Measurements from ENCODE around the gene EIF4G1.

The EIF4G1 gene

DNA sequence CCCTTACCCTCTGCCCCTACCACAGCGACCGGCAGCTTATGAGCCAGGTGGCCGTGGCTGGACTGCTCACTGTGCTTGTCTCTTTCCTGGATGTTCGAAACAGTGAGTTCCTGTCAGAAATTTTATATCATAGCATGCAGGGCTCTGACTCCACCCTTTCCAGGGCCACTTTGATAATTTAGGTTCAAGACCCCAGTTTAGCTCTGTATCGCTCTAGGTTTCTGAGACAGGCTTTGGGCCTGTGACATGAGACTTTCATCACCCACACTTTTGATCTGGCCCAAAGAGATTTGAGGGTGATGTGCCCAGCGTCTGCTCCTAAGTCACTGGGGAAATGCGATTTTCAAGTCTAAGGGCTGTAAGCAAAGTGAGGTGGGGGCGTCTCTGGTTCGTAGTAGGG, 6.5 kb upstream of the EIF4G1 start:
- no peak overlapping the region for H3K18ac ChIP-seq (ENCODE audit: low read length)
- no peak overlapping the region for H3K27ac ChIP-seq (replicated peaks; ENCODE audit: low read length)
- no peak overlapping the region for H2BK120ac ChIP-seq (ENCODE audit: low read depth, low read length)
- H3K4ac ChIP-seq (ENCODE audit: low read length): no peak overlapping the region
- H2AK5ac ChIP-seq (ENCODE audit: low read depth, low read length): no peak overlapping the region
- H4K8ac ChIP-seq (ENCODE audit: low read depth, low read length): no peak overlapping the region
- H3K79me1 ChIP-seq (ENCODE audit: low read depth, low read length): no peaks in the 10 kb centered on the region
- WGBS, 2 donors (ENCODE audit: extremely low coverage in 2 of 2, insufficient read length in 2 of 2, insufficient replicate concordance in 1 of 2): no CpG with 5 or more reads among the region's 9 CpGs
- H3K4me1 ChIP-seq (ENCODE audit: control insufficient read depth in 2 of 2, insufficient read depth in 1 of 2, low read depth in 1 of 2, low read length in 2 of 2): no peaks in the 10 kb centered on the region
- H3K27me3 ChIP-seq (ENCODE audit: control insufficient read depth in 3 of 3, insufficient read depth in 3 of 3, low read depth in 1 of 3, low read length in 3 of 3): no peaks in the 10 kb centered on the region
- H3K23ac ChIP-seq (ENCODE audit: low read depth, low read length, poor library complexity): no peak overlapping the region
- H3K14ac ChIP-seq (ENCODE audit: low read length): no peak overlapping the region
- H3K4me2 ChIP-seq (ENCODE audit: insufficient read depth, low read length, poor library complexity, severe bottlenecking): no peak overlapping the region
- no peaks in the 10 kb centered on the region for H3K9me3 ChIP-seq (replicated peaks in 1 of 2; ENCODE audit: control insufficient read depth in 2 of 2, insufficient read depth in 1 of 2, low read depth in 1 of 2, low read length in 2 of 2)
- no peak for DNase-seq (ENCODE audit: low spot score)
- H3K4me3 ChIP-seq (ENCODE audit: low read length in 2 of 2): no peak overlapping the region
- peaks cover 47 to 67% of the 10 kb centered on the region in 2 donors for H3K36me3 ChIP-seq (replicated peaks in 1 of 2; ENCODE audit: control insufficient read depth in 2 of 2, insufficient read depth in 2 of 2, low read length in 2 of 2)
- H2BK5ac ChIP-seq (ENCODE audit: low read length): no peak overlapping the region
- no peak overlapping the region for H4K91ac ChIP-seq (ENCODE audit: low read depth, low read length, poor library complexity)
- no peak overlapping the region for H2BK12ac ChIP-seq (ENCODE audit: low read length)
- no peak overlapping the region for H2AFZ ChIP-seq (ENCODE audit: low read length)
- no peak overlapping the region for H2BK15ac ChIP-seq (ENCODE audit: low read length)
- H3K9ac ChIP-seq (ENCODE audit: low read depth, low read length, poor library complexity): no peak overlapping the region

DNA sequence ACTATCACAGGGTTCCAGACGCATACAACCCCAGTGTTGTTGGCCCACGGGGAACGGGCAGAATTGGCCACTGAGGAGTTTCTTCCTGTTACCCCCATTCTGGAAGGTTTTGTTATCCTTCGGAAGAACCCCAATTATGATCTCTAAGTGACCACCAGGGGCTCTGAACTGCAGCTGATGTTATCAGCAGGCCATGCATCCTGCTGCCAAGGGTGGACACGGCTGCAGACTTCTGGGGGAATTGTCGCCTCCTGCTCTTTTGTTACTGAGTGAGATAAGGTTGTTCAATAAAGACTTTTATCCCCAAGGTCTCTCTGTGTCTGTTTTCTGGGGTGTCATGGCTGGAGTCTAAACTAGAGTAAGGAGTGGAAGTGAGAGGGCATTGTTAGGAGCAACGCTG, 5.7 kb upstream of the EIF4G1 start:
- H2BK5ac ChIP-seq (ENCODE audit: low read length): no peak overlapping the region
- H3K4ac ChIP-seq (ENCODE audit: low read length): no peak overlapping the region
- no peak overlapping the region for H3K4me3 ChIP-seq (ENCODE audit: low read length in 2 of 2)
- no peak overlapping the region for H3K27ac ChIP-seq (replicated peaks; ENCODE audit: low read length)
- no peaks in the 10 kb centered on the region for H3K4me1 ChIP-seq (ENCODE audit: control insufficient read depth in 2 of 2, insufficient read depth in 1 of 2, low read depth in 1 of 2, low read length in 2 of 2)
- no peak overlapping the region for H3K23ac ChIP-seq (ENCODE audit: low read depth, low read length, poor library complexity)
- no peak overlapping the region for H3K18ac ChIP-seq (ENCODE audit: low read length)
- no peak overlapping the region for H3K4me2 ChIP-seq (ENCODE audit: insufficient read depth, low read length, poor library complexity, severe bottlenecking)
- WGBS, 2 donors (ENCODE audit: extremely low coverage in 2 of 2, insufficient read length in 2 of 2, insufficient replicate concordance in 1 of 2): no CpG with 5 or more reads among the region's 7 CpGs
- no peak overlapping the region for H2AK5ac ChIP-seq (ENCODE audit: low read depth, low read length)
- H3K9me3 ChIP-seq (replicated peaks in 1 of 2; ENCODE audit: control insufficient read depth in 2 of 2, insufficient read depth in 1 of 2, low read depth in 1 of 2, low read length in 2 of 2): no peaks in the 10 kb centered on the region
- H3K14ac ChIP-seq (ENCODE audit: low read length): no peak overlapping the region
- H2BK120ac ChIP-seq (ENCODE audit: low read depth, low read length): no peak overlapping the region
- no peak overlapping the region for H4K8ac ChIP-seq (ENCODE audit: low read depth, low read length)
- no peak overlapping the region for H2BK15ac ChIP-seq (ENCODE audit: low read length)
- H2BK12ac ChIP-seq (ENCODE audit: low read length): no peak overlapping the region
- H3K9ac ChIP-seq (ENCODE audit: low read depth, low read length, poor library complexity): no peak overlapping the region
- peaks cover 38 to 59% of the 10 kb centered on the region in 2 donors for H3K36me3 ChIP-seq (replicated peaks in 1 of 2; ENCODE audit: control insufficient read depth in 2 of 2, insufficient read depth in 2 of 2, low read length in 2 of 2)
- DNase-seq (ENCODE audit: low spot score): no peak
- H4K91ac ChIP-seq (ENCODE audit: low read depth, low read length, poor library complexity): no peak overlapping the region
- H3K27me3 ChIP-seq (ENCODE audit: control insufficient read depth in 3 of 3, insufficient read depth in 3 of 3, low read depth in 1 of 3, low read length in 3 of 3): no peaks in the 10 kb centered on the region
- no peaks in the 10 kb centered on the region for H3K79me1 ChIP-seq (ENCODE audit: low read depth, low read length)
- no peak overlapping the region for H2AFZ ChIP-seq (ENCODE audit: low read length)

DNA sequence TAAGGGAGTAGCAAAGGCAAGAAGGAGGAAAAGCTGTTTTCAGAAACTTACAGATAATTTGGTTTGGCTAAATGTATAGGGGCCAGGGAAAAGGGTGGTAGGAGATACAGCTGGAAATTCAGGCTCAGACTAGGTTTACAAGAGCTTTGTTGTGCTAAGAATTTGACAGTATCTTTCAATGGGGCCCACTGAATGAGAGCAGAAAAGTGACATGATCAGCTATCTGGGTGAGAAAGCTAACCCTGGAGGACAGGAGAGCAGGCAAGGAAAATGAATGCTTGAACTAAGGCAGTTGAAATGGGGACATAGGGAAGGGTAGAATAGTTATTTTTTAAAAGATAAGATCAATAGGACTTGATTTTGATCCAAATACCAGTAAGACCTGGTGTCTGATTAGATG, 2.8 kb upstream of the EIF4G1 start:
- Histone ChIP-seq H2AK5ac (ENCODE audit: low read depth, low read length) (no peak overlapping the region), H2BK15ac (ENCODE audit: low read length) (no peak overlapping the region), H3K23ac (ENCODE audit: low read depth, low read length, poor library complexity) (no peak overlapping the region), H3K36me3 (replicated peaks in 1 of 2; ENCODE audit: control insufficient read depth in 2 of 2, insufficient read depth in 2 of 2, low read length in 2 of 2) (peaks cover 20 to 44% of the 10 kb centered on the region in 2 donors), H3K18ac (ENCODE audit: low read length) (no peak overlapping the region), H3K27me3 (ENCODE audit: control insufficient read depth in 3 of 3, insufficient read depth in 3 of 3, low read depth in 1 of 3, low read length in 3 of 3) (no peaks in the 10 kb centered on the region), H4K8ac (ENCODE audit: low read depth, low read length) (no peak overlapping the region), H3K9me3 (replicated peaks in 1 of 2; ENCODE audit: control insufficient read depth in 2 of 2, insufficient read depth in 1 of 2, low read depth in 1 of 2, low read length in 2 of 2) (no peaks in the 10 kb centered on the region), H3K27ac (replicated peaks; ENCODE audit: low read length) (no peak overlapping the region), H3K9ac (ENCODE audit: low read depth, low read length, poor library complexity) (no peak overlapping the region), H2BK120ac (ENCODE audit: low read depth, low read length) (no peak overlapping the region), H2BK12ac (ENCODE audit: low read length) (no peak overlapping the region), H2BK5ac (ENCODE audit: low read length) (no peak overlapping the region), H3K14ac (ENCODE audit: low read length) (no peak overlapping the region), H3K4ac (ENCODE audit: low read length) (no peak overlapping the region), H3K4me2 (ENCODE audit: insufficient read depth, low read length, poor library complexity, severe bottlenecking) (no peak overlapping the region), H3K79me1 (ENCODE audit: low read depth, low read length) (peaks cover 2% of the 10 kb centered on the region), H2AFZ (ENCODE audit: low read length) (peak overlapping the region; percentile 9), H4K91ac (ENCODE audit: low read depth, low read length, poor library complexity) (no peak overlapping the region), H3K4me3 (ENCODE audit: low read length in 2 of 2) (no peak overlapping the region), H3K4me1 (ENCODE audit: control insufficient read depth in 2 of 2, insufficient read depth in 1 of 2, low read depth in 1 of 2, low read length in 2 of 2) (peaks cover 2 to 12% of the 10 kb centered on the region in 2 donors)
- no peak for DNase-seq (ENCODE audit: low spot score)

DNA sequence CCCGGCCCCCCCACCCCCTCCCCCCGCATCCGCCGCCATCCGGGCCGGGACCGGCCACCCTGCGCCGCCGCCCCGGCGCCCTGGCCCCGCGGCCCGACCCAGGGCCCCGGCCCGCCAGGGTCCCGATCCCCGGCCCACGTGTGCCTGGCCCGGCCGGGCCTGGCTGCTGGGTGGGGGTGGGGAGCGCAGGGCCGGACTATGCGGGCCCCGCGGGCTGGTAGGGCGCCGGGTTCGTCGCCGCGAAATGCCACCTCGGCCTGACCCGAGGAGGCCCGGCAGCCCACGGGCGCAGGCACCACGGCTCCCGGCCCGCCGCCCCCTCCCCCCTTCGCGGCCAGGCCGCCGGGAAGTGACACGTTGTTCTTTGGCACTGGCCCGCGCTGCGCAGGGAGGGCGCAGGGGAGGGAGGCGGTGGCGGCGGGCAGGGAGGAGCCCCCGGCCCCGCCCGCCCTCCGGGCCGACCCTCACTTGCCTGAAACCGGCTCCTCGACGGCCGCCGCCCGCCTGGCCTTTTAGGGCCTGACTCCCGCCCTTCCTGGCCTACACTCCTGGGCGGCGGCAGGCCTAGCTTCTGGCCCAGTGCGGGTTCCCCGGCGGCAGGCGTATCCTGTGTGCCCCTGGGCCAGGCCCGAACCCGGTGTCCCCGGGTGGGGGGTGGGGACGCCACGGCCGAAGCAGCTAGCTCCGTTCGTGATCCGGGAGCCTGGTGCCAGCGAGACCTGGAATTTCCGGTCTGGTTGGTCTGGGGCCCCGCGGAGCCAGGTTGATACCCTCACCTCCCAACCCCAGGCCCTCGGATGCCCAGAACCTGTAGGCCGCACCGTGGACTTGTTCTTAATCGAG, 515 bp downstream of the EIF4G1 start:
- H2AFZ ChIP-seq (ENCODE audit: low read length): peak overlapping the region; percentile 61
- H3K79me1 ChIP-seq (ENCODE audit: low read depth, low read length): peaks cover 7% of the 10 kb centered on the region
- H3K14ac ChIP-seq (ENCODE audit: low read length): peak overlapping the region; percentile 89
- H3K4me2 ChIP-seq (ENCODE audit: insufficient read depth, low read length, poor library complexity, severe bottlenecking): peak overlapping the region; percentile 91
- no CpG with 5 or more reads among the region's 89 CpGs for WGBS, 2 donors (ENCODE audit: extremely low coverage in 2 of 2, insufficient read length in 2 of 2, insufficient replicate concordance in 1 of 2)
- peak overlapping the region; percentile 90 for H3K18ac ChIP-seq (ENCODE audit: low read length)
- H3K36me3 ChIP-seq (replicated peaks in 1 of 2; ENCODE audit: control insufficient read depth in 2 of 2, insufficient read depth in 2 of 2, low read length in 2 of 2): peaks cover 16 to 48% of the 10 kb centered on the region in 2 donors
- H3K27me3 ChIP-seq (ENCODE audit: control insufficient read depth in 3 of 3, insufficient read depth in 3 of 3, low read depth in 1 of 3, low read length in 3 of 3): no peaks in the 10 kb centered on the region
- H2BK12ac ChIP-seq (ENCODE audit: low read length): no peak overlapping the region
- H2BK120ac ChIP-seq (ENCODE audit: low read depth, low read length): no peak overlapping the region
- peak overlapping the region; percentile 89 for H3K23ac ChIP-seq (ENCODE audit: low read depth, low read length, poor library complexity)
- H3K4me1 ChIP-seq (ENCODE audit: control insufficient read depth in 2 of 2, insufficient read depth in 1 of 2, low read depth in 1 of 2, low read length in 2 of 2): peaks cover 7 to 15% of the 10 kb centered on the region in 2 donors
- peak overlapping the region; percentile 72 for H3K27ac ChIP-seq (replicated peaks; ENCODE audit: low read length)
- H3K4ac ChIP-seq (ENCODE audit: low read length): peak overlapping the region; percentile 37
- H2AK5ac ChIP-seq (ENCODE audit: low read depth, low read length): peak overlapping the region; percentile 98
- H3K9ac ChIP-seq (ENCODE audit: low read depth, low read length, poor library complexity): peak overlapping the region; percentile 92
- peak; percentile 48 for DNase-seq (ENCODE audit: low spot score)
- H2BK15ac ChIP-seq (ENCODE audit: low read length): no peak overlapping the region
- peak overlapping the region; percentile 66 for H2BK5ac ChIP-seq (ENCODE audit: low read length)
- peak overlapping the region; percentile 53 for H4K91ac ChIP-seq (ENCODE audit: low read depth, low read length, poor library complexity)
- peak overlapping the region; percentile 78 to 98 for H3K4me3 ChIP-seq (ENCODE audit: low read length in 2 of 2)
- no peaks in the 10 kb centered on the region for H3K9me3 ChIP-seq (replicated peaks in 1 of 2; ENCODE audit: control insufficient read depth in 2 of 2, insufficient read depth in 1 of 2, low read depth in 1 of 2, low read length in 2 of 2)
- H4K8ac ChIP-seq (ENCODE audit: low read depth, low read length): no peak overlapping the region
